ENCODE results near the gene RAB8A. TPM values are rescaled to one million over a fixed set of nuclear protein-coding genes. Genes with fewer than 3 reads are reported as not detected.

The RAB8A gene
- total RNA-seq, 6 donors from 2014 or later, result 29.3 to 117 (median 60.6) TPM

Other genes starting within 250 kb of the RAB8A start
- gene CYP4F2, start 213.8 kb upstream of the RAB8A start, total RNA-seq, result under 1 TPM in 2 of 6 donors, not detected in 4; 0.23 to 0.40 TPM
- gene CYP4F11, start 177.4 kb upstream of the RAB8A start, total RNA-seq, result 1 to 10 TPM in 4 of 6 donors, under 1 TPM in 1, not detected in 1; 0.26 to 3.1 (median 2.1) TPM
- not detected for gene OR10H4, start 162.9 kb upstream of the RAB8A start, total RNA-seq
- 100 to 1,000 TPM; 258 to 569 (median 392) TPM for gene TPM4, start 35.4 kb upstream of the RAB8A start, total RNA-seq
- 10 to 100 TPM in 2 of 6 donors, 1 to 10 TPM in 4; 5.9 to 12.6 (median 8.2) TPM for gene HSH2D, start 31.8 kb downstream of the RAB8A start, total RNA-seq
- gene CIB3, start 61.6 kb downstream of the RAB8A start, total RNA-seq, result not detected
- 10 to 100 TPM; 47.1 to 84.8 (median 58.5) TPM for gene FAM32A, start 73.5 kb downstream of the RAB8A start, total RNA-seq
- 10 to 100 TPM; 45.7 to 87.7 (median 62.5) TPM for gene AP1M1, start 86.0 kb downstream of the RAB8A start, total RNA-seq
- 100 to 1,000 TPM in 2 of 6 donors, 10 to 100 TPM in 4; 26.2 to 298 (median 75.8) TPM for gene KLF2, start 212.9 kb downstream of the RAB8A start, total RNA-seq

Data from upper lobe of left lung (tissue), 6 donors.